Heart left ventricle (tissue), 16 donors: ENCODE measurements around the gene GABBR2. TPM values are rescaled to one million over a fixed set of nuclear protein-coding genes. Genes with fewer than 3 reads are reported as not detected.

ENCODE experiments used
- ATAC-seq, 4 donors: fragments of 200-7000 bp; cut with Tn5 transposase; one replicate each; pipeline ENCODE4 v1.9.1; 2020 to 2022; ENCODE audit warnings: moderate library complexity in 4 of 4, mild to moderate bottlenecking in 3 of 4, moderate number of reproducible peaks in 1 of 4
- DNase-seq, 5 donors: peaks; one replicate each; pipeline ENCODE4 v3.0.0-alpha.2; 2020
- H3K27ac ChIP-seq, 12 donors: fragments of 200-600 bp; sonication (generic) in 4 of 12; one replicate each; pipeline versions ENCODE4 v1.5.0 to v1.8.0; 2016 to 2022; ENCODE audit warnings: mild to moderate bottlenecking in 2 of 12
- H3K27me3 ChIP-seq, 9 donors: fragments of 200-600 bp; sonication (generic) in 2 of 9; one replicate each; pipeline versions ENCODE4 v1.5.1 to v1.8.0; 2016 to 2022; ENCODE audit warnings: mild to moderate bottlenecking in 3 of 9
- H3K36me3 ChIP-seq, 9 donors: fragments of 200-600 bp; sonication (generic) in 2 of 9; one replicate each; pipeline versions ENCODE4 v1.5.0 to v1.8.0; 2018 to 2022; ENCODE audit warnings: mild to moderate bottlenecking in 2 of 9
- H3K4me1 ChIP-seq, 12 donors: fragments of 200-600 bp; sonication (generic) in 4 of 12; one replicate each; pipeline versions ENCODE4 v1.5.0 to v1.8.0; 2016 to 2022; ENCODE audit warnings: mild to moderate bottlenecking in 3 of 12
- H3K4me3 ChIP-seq, 12 donors: fragments of 200-600 bp; sonication (generic) in 4 of 12; one replicate each; pipeline versions ENCODE4 v1.5.0 to v1.8.0; 2017 to 2022; ENCODE audit warnings: mild to moderate bottlenecking in 9 of 12, moderate library complexity in 4 of 12
- H3K9me3 ChIP-seq, 12 donors: fragments of 200-600 bp; sonication (generic) in 4 of 12; one replicate each; pipeline versions ENCODE4 v1.5.0 to v1.8.0; 2016 to 2022; ENCODE audit warnings: mild to moderate bottlenecking in 1 of 12
- CTCF ChIP-seq, 12 donors: fragments of 200-600 bp; sonication (generic) in 4 of 12; IDR thresholded peaks; one replicate each; pipeline versions ENCODE4 v1.5.0 to v1.8.0; 2018 to 2022; ENCODE audit warnings: antibody characterized with exemption in 12 of 12, mild to moderate bottlenecking in 5 of 12
- POLR2A ChIP-seq, 2 donors: fragments of 450-650 bp; IDR thresholded peaks; one replicate each; pipeline ENCODE4 v1.6.1; 2017; ENCODE audit warnings: antibody characterized with exemption in 2 of 2, mild to moderate bottlenecking in 2 of 2, moderate library complexity in 2 of 2
- WGBS, 4 donors: extraction: QIAGEN DNeasy Blood & Tissue Kit in 2 of 4; methylation state at CpG; one replicate each; pipeline versions ENCODE4 v1.1.5 to v1.1.7; 2013 to 2018; 5-methylcytosine and 5-hydroxymethylcytosine counted together
- intact Hi-C, 10 donors: fragments of 100-400 bp; cut with DNase I; formaldehyde crosslinking; loops; one replicate each; pipeline versions ENCODE4 v1.11.1 to v1.14.2; 2022
- polyA plus RNA-seq, 2 donors: library from polyadenylated mRNA; stranded (reverse); fragments of 200-250 nt; gene quantifications; one replicate each; pipeline ENCODE4 v1.2.3, GENCODE V29; 2013
- total RNA-seq, 9 donors: library from RNA; depleted of rRNA in 2 of 9; stranded (reverse); fragments of >200 nt in 2 of 9; fragmentation: NEBNext Ultra II Directional in 3 of 9; extraction: Animal tissue kit (Norgen Biotek cat#: 25700) in 3 of 9; gene quantifications; one replicate each; pipeline versions ENCODE4 v1.1.0 to v1.2.4, GENCODE V29; 2016 to 2023
- donor health status: ischemic (EF 13 %, LVEDD 7.1; RV severe dilation, severe dysfunction).
- donor health status: healthy with polysubstance abuse.
- donor health status: DM: no; HTN: yes; CAD: no.
- donor health status: DM: no; HTN: no; CAD: no.
- donor health status: ischemic (EF 25% LVEDD 6.9; RV normal size, moderate dysfunction).
- donor health status: ischemic (EF 25% LVEDD 5.7; RV mildly dilated, moderate dysfunction).
- donor health status: healthy.
- donor health status: DM: yes; HTN: yes; CAD: no.
- donor health status: ischemic (EF 35%, LVEDD 5.7; RV mildly dilated, moderate dysfunction).
- donor health status: nonischemic (EF 11% LVEDD 7.7; RV severe dilation, severe dysfunction).
- donor health status: DM: yes; HTN: yes; CAD: no.
- donor health status: PGD.
- donor health status: ischemic (EF 29% LVEDD 5.4; RV normal size, mild dysfunction).
- donor health status: nonischemic (EF 23%, LVEDD 6.1; RV moderate dilation, normal function).

The GABBR2 gene
- total and polyA plus RNA-seq, 11 donors = 0.11 to 3.4 (median 0.58) TPM

- Histone ChIP-seq H3K27me3 (peaks cover 0 to 10% (median 0%) of the 10 kb centered on the region in 9 donors), H3K4me3 (no peak overlapping the region), H3K4me1 (no peaks in the 10 kb centered on the region), H3K36me3 (no peaks in the 10 kb centered on the region), H3K27ac (no peak overlapping the region), H3K9me3 (no peaks in the 10 kb centered on the region)
- no peak for TF ChIP-seq CTCF (IDR thresholded peaks at IDR 0.05)
- no peak for TF ChIP-seq POLR2A (IDR thresholded peaks at IDR 0.05)
- no peak for ATAC-seq
- no peak for DNase-seq
- intact Hi-C loops = no loop called here
- WGBS, 4 donors = 87 to 95% (median 90%) methylated on average over 2 of the region's 2 CpGs
These were observed 73.4 kb downstream of the GABBR2 start for GRCh38 chr9:98635374-98635773.

GRCh38 chr9:98634685-98635336 lies 73.9 kb downstream of the GABBR2 start:
- H3K4me1 ChIP-seq = no peaks in the 10 kb centered on the region
- TF ChIP-seq POLR2A (IDR thresholded peaks at IDR 0.05) = no peak
- TF ChIP-seq CTCF (IDR thresholded peaks at IDR 0.05) = no peak
- no peak overlapping the region for H3K4me3 ChIP-seq
- H3K27ac ChIP-seq = no peak overlapping the region
- WGBS, 4 donors = 67 to 85% (median 78%) methylated on average over 7 of the region's 7 CpGs
- H3K27me3 ChIP-seq = peaks cover 0 to 8% (median 0%) of the 10 kb centered on the region in 9 donors
- intact Hi-C loops = no loop called here
- H3K9me3 ChIP-seq = no peaks in the 10 kb centered on the region
- ATAC-seq = no peak
- DNase-seq = no peak
- no peaks in the 10 kb centered on the region for H3K36me3 ChIP-seq

- DNase-seq (no peak), ATAC-seq (no peak)
- Histone ChIP-seq H3K4me1 (no peaks in the 10 kb centered on the region), H3K27me3 (peaks cover 0 to 18% (median 0%) of the 10 kb centered on the region in 9 donors), H3K36me3 (no peaks in the 10 kb centered on the region), H3K27ac (no peak overlapping the region), H3K9me3 (no peaks in the 10 kb centered on the region), H3K4me3 (no peak overlapping the region)
- WGBS, 4 donors = 57 to 75% (median 67%) methylated on average over 4 of the region's 4 CpGs
- no peak for TF ChIP-seq CTCF (IDR thresholded peaks at IDR 0.05)
- TF ChIP-seq POLR2A (IDR thresholded peaks at IDR 0.05) = no peak
- intact Hi-C loops = no loop called here
These were observed 75.9 kb downstream of the GABBR2 start for GRCh38 chr9:98632839-98633238.

GRCh38 chr9:98627296-98627695 lies 81.4 kb downstream of the GABBR2 start:
- DNase-seq = no peak
- no peak overlapping the region for H3K27ac ChIP-seq
- 61 to 68% (median 62%) methylated on average over 7 of the region's 7 CpGs for WGBS, 4 donors
- no peaks in the 10 kb centered on the region for H3K36me3 ChIP-seq
- no peak overlapping the region for H3K4me3 ChIP-seq
- no peak for ATAC-seq
- intact Hi-C loops = no loop called here
- TF ChIP-seq CTCF (IDR thresholded peaks at IDR 0.05) (no peak), POLR2A (IDR thresholded peaks at IDR 0.05) (no peak)
- no peaks in the 10 kb centered on the region for H3K9me3 ChIP-seq
- H3K27me3 ChIP-seq = peaks cover 0 to 56% (median 10%) of the 10 kb centered on the region in 9 donors
- no peaks in the 10 kb centered on the region for H3K4me1 ChIP-seq
